ENCODE results near the gene ABCC5.

DNA sequence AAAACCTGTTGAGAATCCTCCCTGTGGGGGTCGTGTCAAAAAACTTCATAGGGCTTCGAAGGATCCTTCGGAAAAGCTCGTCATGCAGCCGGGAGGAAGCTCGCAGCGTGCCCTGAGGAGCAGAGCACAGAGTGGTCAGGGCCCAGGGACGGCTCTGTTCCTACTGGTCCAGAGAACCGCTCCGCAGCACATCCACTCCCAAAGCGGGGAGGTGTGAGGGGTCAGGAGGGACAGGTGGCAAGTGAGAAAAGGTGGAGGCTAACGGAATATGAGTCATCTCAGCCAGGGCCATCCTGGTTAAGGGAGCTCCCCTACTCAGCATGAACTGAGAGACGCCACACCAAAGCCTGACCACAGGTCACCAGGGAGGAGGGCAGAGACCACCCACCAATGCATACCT lies 66.2 kb downstream of the ABCC5 start:
- TF ChIP-seq, protein P1, sequence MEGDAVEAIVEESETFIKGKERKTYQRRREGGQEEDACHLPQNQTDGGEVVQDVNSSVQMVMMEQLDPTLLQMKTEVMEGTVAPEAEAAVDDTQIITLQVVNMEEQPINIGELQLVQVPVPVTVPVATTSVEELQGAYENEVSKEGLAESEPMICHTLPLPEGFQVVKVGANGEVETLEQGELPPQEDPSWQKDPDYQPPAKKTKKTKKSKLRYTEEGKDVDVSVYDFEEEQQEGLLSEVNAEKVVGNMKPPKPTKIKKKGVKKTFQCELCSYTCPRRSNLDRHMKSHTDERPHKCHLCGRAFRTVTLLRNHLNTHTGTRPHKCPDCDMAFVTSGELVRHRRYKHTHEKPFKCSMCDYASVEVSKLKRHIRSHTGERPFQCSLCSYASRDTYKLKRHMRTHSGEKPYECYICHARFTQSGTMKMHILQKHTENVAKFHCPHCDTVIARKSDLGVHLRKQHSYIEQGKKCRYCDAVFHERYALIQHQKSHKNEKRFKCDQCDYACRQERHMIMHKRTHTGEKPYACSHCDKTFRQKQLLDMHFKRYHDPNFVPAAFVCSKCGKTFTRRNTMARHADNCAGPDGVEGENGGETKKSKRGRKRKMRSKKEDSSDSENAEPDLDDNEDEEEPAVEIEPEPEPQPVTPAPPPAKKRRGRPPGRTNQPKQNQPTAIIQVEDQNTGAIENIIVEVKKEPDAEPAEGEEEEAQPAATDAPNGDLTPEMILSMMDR (conservative IDR thresholded peaks at IDR 0.05): no peak
- no peak for TF ChIP-seq EZH2 (IDR thresholded peaks at IDR 0.05; ENCODE audit: low read depth)

All from PC-9 (cell line).